Suppressor macrophage treated with lipopolysaccharide for 1 hour (primary cell): ENCODE data around the gene LTC4S.
"Not testable (repeated sequence)": the region's sequence is repeated elsewhere in the genome, so short reads cannot be mapped to it uniquely, and the experiment has no call there.

Experiments
- DNase-seq, 3 donors: peaks; one replicate each; pipeline ENCODE4 v3.0.0-alpha.2; 2020 to 2022

LTC4S gene

DNA sequence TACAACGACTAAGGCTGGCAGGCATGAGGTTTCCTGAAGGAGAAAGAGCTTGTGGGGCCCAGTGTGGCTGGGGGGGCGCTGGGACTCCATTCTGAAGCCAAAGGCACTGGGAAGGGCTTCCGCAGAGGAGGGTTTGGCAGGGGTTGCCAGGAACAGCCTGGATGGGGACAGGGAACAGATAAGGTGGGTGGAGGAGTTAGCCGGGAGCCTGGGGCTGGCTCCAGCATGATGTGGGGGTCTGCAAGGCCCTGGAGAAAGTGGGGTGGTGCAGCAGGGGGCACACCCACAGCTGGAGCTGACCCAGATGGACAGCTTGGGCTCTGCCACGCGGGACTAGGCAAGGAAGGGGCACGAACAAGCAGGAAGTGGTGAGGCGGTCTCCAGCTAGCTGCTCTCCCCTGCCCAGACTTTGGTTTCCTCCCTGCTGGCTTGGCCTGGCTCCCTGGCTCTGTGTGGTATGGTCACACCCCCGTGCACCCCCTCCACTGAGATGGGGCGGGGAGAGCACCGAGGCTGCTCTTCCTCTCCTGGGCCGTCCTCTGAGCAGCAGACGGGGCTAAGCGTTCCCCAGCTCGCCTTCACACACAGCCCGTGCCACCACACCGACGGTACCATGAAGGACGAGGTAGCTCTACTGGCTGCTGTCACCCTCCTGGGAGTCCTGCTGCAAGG, at the start of gene LTC4S:
LTC4S (plus strand) TSS at position 519 of the 672 bp plus-strand sequence; CDS start at position 614, 95 bp downstream.
- DNase-seq: peak; percentile 57 to 75 (median 65)

GRCh38 chr5:179744106-179744505, 49.7 kb upstream of the LTC4S start:
- not testable (repeated sequence) for DNase-seq

- no peak for DNase-seq
Measured at GRCh38 chr5:179746872-179747271, 46.9 kb upstream of the LTC4S start.

DNA sequence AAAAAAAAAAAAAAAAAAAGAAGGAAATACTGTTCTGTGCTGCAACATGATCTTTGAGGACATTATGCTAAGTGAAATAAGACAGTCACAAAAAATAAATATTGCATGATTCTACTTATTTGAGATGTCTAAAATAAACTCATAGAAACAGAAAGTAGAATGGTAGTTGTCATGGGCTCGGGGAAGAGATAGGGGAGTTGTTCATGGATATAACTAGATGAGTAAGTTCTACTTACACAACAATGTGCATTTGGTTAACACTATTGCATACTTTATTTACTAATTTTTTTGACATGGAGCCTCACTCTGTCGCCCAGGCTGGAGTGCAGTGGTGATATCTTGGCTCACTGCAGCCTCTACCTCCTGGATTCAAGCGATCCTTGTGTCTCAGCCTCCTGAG, 46.0 kb upstream of the LTC4S start:
- peak; percentile 55 to 90 (median 70) for DNase-seq

- no peak for DNase-seq
Measured at GRCh38 chr5:179749857-179750508, 43.8 kb upstream of the LTC4S start.

- no peak for DNase-seq
Measured at GRCh38 chr5:179753971-179754370, 39.8 kb upstream of the LTC4S start.

DNA sequence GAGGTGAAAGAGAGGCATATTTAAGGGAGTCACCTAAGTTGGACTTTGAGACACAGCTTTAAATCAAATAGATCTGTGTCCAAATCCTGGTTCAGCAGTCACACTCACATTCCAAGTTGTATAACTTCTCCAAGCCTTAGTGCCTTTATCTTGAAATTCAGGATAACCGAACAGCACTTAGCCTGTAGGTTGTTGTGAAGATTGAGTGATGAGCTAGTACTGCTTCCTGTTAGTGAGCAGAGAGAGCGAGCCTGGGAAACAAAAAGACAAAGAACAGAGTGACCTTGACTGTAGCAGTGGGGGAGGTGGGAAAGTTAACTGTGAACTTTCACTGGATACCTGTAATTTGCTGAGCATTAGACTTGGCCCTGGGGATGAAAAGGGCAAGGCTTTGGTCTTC, 38.8 kb upstream of the LTC4S start:
- DNase-seq: no peak

- peak; percentile 43 to 74 (median 48) for DNase-seq
Measured at GRCh38 chr5:179758955-179759354, 34.8 kb upstream of the LTC4S start.

DNA sequence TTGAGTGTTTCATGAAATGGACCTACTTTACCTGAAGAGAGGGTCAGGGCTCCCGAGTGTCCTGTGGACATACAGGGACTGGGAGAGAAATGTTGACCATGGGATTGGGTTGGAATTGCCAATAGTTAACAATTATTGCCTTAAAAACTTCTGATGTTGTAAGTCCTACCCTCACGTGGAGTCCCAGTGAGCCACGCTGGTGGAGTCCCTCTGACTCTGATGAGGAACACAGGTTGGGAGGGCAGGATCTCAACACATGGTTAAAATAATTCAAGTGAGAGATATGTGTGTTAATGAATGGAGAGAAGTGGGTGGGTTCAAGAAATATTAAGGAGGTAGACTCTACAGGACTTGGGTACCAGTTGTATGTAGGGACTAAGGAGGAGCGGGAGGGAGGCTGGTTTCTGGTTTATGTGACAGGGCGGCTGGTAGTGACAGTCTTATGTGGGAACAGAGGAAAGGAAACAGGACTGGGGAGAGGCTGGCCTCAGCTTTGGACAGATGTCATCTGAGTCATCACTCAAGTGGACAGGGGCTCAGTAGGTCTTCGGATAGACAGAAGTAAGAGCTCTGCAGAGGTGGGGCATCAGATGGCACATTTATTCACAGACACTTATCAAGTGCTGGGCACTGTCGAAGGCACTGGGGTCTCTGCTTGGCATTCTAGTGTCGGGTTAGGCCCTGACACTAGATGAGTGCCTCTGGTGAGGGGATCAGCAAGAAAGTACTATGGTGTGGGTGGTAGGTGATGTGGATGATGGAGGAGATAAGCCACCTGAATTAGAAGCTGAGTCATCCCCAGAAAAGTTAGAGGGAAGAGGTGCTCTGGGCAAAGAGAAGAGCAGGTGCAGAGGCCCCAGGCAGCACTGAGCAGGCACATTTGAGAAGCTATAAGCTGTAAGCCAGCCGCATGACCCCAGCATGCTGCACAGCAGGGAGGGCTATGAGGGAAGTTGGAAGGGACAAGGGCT, 33.9 kb upstream of the LTC4S start:
- peak; percentile 57 to 61 (median 59) for DNase-seq

DNA sequence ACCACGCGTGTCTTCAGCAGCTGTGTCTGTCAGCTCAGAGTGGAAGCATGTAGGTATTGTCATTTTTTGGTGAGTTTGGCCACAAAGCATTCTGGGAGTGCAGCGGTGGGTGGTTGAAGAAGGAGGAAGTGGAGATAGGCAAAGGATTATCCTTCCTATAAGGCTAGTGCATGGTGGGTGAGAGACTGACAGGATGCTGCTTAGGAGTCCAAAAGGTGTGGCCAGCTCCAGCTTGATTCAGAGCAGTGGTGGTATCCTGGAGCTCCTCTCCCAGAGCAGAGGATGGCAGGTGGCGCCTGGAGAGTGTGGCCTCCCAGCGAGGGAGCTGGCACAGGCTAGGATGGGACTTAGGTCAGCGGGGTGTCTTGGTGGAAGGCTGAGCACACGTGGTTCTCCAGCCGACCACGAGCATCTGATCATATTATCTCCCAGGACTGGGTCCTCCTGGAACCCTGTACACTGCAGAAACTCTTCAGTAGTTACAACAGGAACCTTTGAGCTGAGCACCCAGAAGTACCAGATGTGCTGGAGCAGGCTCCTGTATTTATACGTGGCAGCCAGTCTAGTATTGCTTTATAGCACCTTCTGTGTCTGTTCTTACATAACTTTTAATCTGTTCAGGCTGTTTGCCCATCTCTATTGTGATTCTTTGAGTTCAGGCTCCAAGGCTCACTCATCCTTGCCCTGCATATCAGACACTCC, 31.6 kb upstream of the LTC4S start:
- DNase-seq: peak; percentile 44 to 57 (median 53)

DNA sequence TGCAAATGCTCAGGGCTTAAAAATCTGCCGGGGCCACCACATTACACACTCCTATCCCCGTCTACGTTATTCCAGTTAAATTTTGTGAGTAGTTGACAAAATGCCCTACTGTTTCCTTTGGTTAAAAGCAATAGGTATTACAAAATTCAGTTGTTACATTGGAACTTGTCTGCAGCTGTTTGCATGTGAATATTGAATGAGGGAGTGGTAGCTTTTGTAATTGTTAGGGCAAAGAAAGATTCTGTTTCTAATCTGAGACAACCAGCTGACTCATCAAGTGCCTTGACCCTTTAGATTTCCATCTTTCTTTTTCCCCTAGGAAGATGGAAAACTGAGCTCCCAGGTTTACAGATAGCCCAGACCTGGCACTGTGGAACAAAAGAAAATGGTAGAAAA, 31.0 kb upstream of the LTC4S start:
- DNase-seq: no peak

- DNase-seq: peak; percentile 74 to 76 (median 74)
Measured at GRCh38 chr5:179763215-179763945, 30.4 kb upstream of the LTC4S start.

DNA sequence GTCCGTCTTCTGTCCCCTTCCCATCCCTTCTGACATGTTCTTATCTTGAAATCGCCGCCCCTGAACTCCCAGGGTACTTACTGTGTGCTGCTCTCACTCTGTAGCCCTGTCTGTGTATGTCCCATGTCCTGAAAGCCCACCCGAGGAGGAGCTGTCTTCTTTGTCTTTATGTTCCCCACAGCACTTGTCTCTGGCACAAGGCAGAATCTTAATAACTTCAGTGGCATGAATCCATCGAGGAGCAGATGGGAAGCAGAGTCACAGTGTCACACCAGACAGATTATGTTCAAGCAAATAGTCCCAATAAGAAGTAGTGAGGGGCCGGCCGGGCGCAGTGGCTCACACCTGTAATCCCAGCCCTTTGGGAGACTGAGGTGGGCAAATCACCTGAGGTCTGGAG, 29.7 kb upstream of the LTC4S start:
- DNase-seq: no peak

- peak; percentile 67 to 78 (median 74) for DNase-seq
Measured at GRCh38 chr5:179765400-179765799, 28.4 kb upstream of the LTC4S start.

GRCh38 chr5:179766021-179766725, 27.6 kb upstream of the LTC4S start:
- peak; percentile 63 to 70 (median 68) for DNase-seq

DNA sequence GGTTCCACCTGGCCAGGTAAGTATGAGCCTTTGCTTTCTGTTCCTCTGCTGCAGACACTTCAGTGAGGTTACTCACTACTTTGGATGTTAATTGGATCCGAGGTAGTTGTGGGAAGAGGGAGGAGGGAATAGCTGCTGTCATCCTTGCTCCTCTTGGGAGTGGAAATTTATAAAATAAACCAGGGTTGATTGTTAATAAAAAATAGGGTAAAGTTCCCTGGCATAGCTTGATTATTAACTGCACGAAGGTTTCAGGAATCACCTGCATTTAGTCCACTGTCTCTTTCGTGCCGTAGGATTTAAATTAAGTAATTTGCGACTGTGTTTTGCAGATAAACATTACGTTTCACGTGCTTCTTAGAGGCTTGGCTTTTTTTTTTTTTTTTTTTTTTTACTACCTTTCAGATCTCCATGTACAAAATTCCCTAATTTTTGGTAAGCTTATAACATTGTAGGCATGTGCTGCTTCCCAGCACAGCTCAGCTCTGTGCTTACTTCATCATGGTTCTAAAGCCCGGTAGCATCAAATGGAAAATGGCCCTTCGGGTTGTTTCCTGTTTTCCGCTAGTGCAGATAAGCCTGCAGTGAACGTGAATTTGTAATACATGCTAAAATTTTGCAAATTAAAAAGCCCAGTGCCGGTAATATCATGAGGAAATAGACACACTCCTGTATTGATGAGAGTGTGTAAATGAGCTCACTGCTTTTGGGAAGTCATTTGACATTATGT, 26.9 kb upstream of the LTC4S start:
- peak in 1 of 3 donors; percentile 20 for DNase-seq

- peak; percentile 24 to 60 (median 47) for DNase-seq
Measured at GRCh38 chr5:179767496-179768100, 26.2 kb upstream of the LTC4S start.

GRCh38 chr5:179768326-179769085, 25.3 kb upstream of the LTC4S start:
- no peak for DNase-seq

DNA sequence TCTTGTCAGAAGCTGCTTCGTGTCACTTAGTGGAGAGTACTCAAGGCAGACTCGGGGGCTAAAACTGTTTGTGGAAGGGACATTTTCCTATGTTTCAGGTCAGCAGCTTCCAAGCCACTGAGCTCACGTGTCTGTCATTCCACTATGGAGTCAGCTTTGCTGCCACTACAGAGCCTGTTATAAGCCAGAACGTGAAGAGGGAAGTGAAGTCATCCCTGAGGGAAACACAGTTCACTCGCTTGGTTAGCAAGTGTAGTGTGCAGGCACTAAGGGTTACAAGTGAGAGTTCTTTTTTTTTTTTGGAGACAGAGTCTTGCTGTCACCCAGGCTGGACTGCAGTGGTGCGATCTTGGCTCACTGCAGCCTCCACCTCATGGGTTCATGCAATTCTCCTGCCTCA, 24.5 kb upstream of the LTC4S start:
- peak; percentile 71 to 83 (median 82) for DNase-seq
